ENCODE measurements around the gene HSD3B1. TPM values are rescaled to one million over a fixed set of nuclear protein-coding genes. Genes with fewer than 3 reads are reported as not detected.

The HSD3B1 gene
- total and polyA plus RNA-seq, 2 experiments from 2014 or later = not detected

GRCh38 chr1:119470377-119470776 lies 36.6 kb upstream of the HSD3B1 start:
- Mint-ChIP-seq H3K36me3 (ENCODE audit: low read depth) (no peaks in the 10 kb centered on the region), H3K4me1 (peaks cover 15% of the 10 kb centered on the region), H3K27ac (no peak overlapping the region), H3K4me3 (no peak overlapping the region), H3K9me3 (no peaks in the 10 kb centered on the region), H3K27me3 (ENCODE audit: insufficient read depth, low read depth, poor library complexity) (peaks cover 4% of the 10 kb centered on the region)
- Histone ChIP-seq H3K4me2 (no peak overlapping the region), H3K36me3 (ENCODE audit: insufficient read depth) (no peaks in the 10 kb centered on the region), H3K9me2 (ENCODE audit: insufficient read depth) (peaks cover 12% of the 10 kb centered on the region; the same call in 1 of the 2 replicates), H3K4me3 (no peak overlapping the region), H2AFZ (no peak overlapping the region), H3K27ac (ENCODE audit: low read depth) (no peak overlapping the region), H3K79me2 (replicated peaks; ENCODE audit: insufficient read depth) (no peaks in the 10 kb centered on the region), H4K20me1 (replicated peaks; ENCODE audit: insufficient read depth) (no peaks in the 10 kb centered on the region), H3F3A (replicated peaks; ENCODE audit: low read depth) (no peaks in the 10 kb centered on the region), H3K4me1 (ENCODE audit: insufficient read depth) (peaks cover 12% of the 10 kb centered on the region), H3K27me3 (ENCODE audit: insufficient read depth) (no peaks in the 10 kb centered on the region)
- DNase-seq (ENCODE audit: low spot score) (no peak), ATAC-seq (no peak)
- no peak for TF ChIP-seq REST (IDR thresholded peaks at IDR 0.05; ENCODE audit: unreplicated experiment)
- TF ChIP-seq NANOG (IDR thresholded peaks at IDR 0.05; ENCODE audit: borderline replicate concordance) = no peak
- TF ChIP-seq CREB1 (CRISPR knock-in tag; IDR thresholded peaks at IDR 0.05; ENCODE audit: low read depth) = no peak
- no peak for TF ChIP-seq CTCF (conservative IDR thresholded peaks at IDR 0.05; ENCODE audit: low read depth in 2 of 2)
- no peak for TF ChIP-seq EZH2 (IDR thresholded peaks at IDR 0.05; ENCODE audit: low read depth, unreplicated experiment)
- TF ChIP-seq ZNF462 (CRISPR knock-in tag; IDR thresholded peaks at IDR 0.05) = no peak
- TF ChIP-seq EZH2phosphoT487 (IDR thresholded peaks at IDR 0.05; ENCODE audit: unreplicated experiment) = no peak
